Breast epithelium (tissue), 4 donors: Measurements from ENCODE around the gene BBOX1. TPM values are rescaled to one million over a fixed set of nuclear protein-coding genes. Genes with fewer than 3 reads are reported as not detected.
A peak's percentile ranks its signal among the peaks of the same experiment; 100 is the strongest.
"Not testable (repeated sequence)": the region's sequence is repeated elsewhere in the genome, so short reads cannot be mapped to it uniquely, and the experiment has no call there.

Experiments
- DNase-seq, 2 donors: peaks; one replicate each; pipeline ENCODE4 v3.0.0-alpha.2; 2019; ENCODE audit warnings: low spot score in 2 of 2
- H3K27ac ChIP-seq, 2 donors: fragments of 200-600 bp; sonication (generic) in 1 of 2; one replicate each; pipeline ENCODE4 v1.5.1; 2016 to 2019; ENCODE audit warnings: mild to moderate bottlenecking in 1 of 2
- H3K27me3 ChIP-seq, 2 donors: fragments of 200-600 bp; sonication (generic) in 1 of 2; one replicate each; pipeline versions ENCODE4 v1.5.1 to v1.6.0; 2017 to 2019; ENCODE audit warnings: control low read depth in 1 of 2, mild to moderate bottlenecking in 1 of 2
- H3K36me3 ChIP-seq: fragments of 200-600 bp; one replicate; pipeline ENCODE4 v1.5.1; 2019
- H3K4me1 ChIP-seq, 2 donors: fragments of 200-600 bp; sonication (generic); one replicate each; pipeline ENCODE4 v1.5.1; 2016 to 2019; ENCODE audit warnings: control low read depth in 1 of 2
- H3K4me3 ChIP-seq, 3 donors: fragments of 200-600 bp; sonication (generic); 1 replicate in 2 of 3; 2 replicates in 1 of 3; pipeline ENCODE4 v1.5.1; 2016 to 2019; ENCODE audit warnings: mild to moderate bottlenecking in 3 of 3, moderate library complexity in 2 of 3
- H3K9me3 ChIP-seq, 2 donors: fragments of 200-600 bp; sonication (generic) in 1 of 2; one replicate each; pipeline ENCODE4 v1.5.1; 2016 to 2019; ENCODE audit warnings: control low read depth in 1 of 2
- CTCF ChIP-seq, 3 donors: fragments of 450-650 bp; IDR thresholded peaks; one replicate each; pipeline ENCODE4 v1.5.1; 2016 to 2017; ENCODE audit warnings: antibody characterized with exemption in 3 of 3, mild to moderate bottlenecking in 3 of 3, moderate library complexity in 3 of 3
- POLR2A ChIP-seq: fragments of 450-650 bp; IDR thresholded peaks from one replicate; pipeline ENCODE4 v1.6.1; 2016; ENCODE audit warnings: antibody characterized with exemption, mild to moderate bottlenecking, moderate library complexity
- POLR2AphosphoS5 ChIP-seq, 3 donors: sonication (generic); formaldehyde crosslinking; IDR thresholded peaks; one replicate each; pipeline ENCODE4 v1.6.1; 2017; ENCODE audit warnings: antibody characterized with exemption in 3 of 3
- intact Hi-C: fragments of 100-400 bp; cut with DNase I; formaldehyde crosslinking; loops from one replicate; pipeline ENCODE4 v1.15.1; 2023; ENCODE audit warnings: low total_unique reads
- total RNA-seq, 3 donors: library from RNA; depleted of rRNA; stranded (reverse); fragments of >200 nt; gene quantifications; one replicate each; pipeline ENCODE4 v1.1.0, GENCODE V29; 2016

The BBOX1 gene
- total RNA-seq, 3 donors from 2014 or later: 14.4 to 61.0 TPM; not detected in 1

GRCh38 chr11:27087432-27087831, 46.8 kb downstream of the BBOX1 start:
- Histone ChIP-seq H3K4me3 (no peak overlapping the region), H3K27ac (no peak overlapping the region), H3K27me3 (no peaks in the 10 kb centered on the region), H3K36me3 (no peaks in the 10 kb centered on the region), H3K9me3 (peaks cover 0 to 5% of the 10 kb centered on the region in 2 donors), H3K4me1 (peaks cover 0 to 3% of the 10 kb centered on the region in 2 donors)
- intact Hi-C loops: no loop called here
- DNase-seq: no peak
- TF ChIP-seq POLR2AphosphoS5 (IDR thresholded peaks at IDR 0.05) (no peak), POLR2A (no peak), CTCF (IDR thresholded peaks at IDR 0.05) (no peak)

- DNase-seq: no peak
- Histone ChIP-seq H3K27me3 (no peaks in the 10 kb centered on the region), H3K4me3 (no peak overlapping the region), H3K9me3 (peaks cover 0 to 5% of the 10 kb centered on the region in 2 donors), H3K27ac (peak overlapping the region in 1 of 2 donors; percentile 11), H3K4me1 (peaks cover 0 to 3% of the 10 kb centered on the region in 2 donors), H3K36me3 (no peaks in the 10 kb centered on the region)
- no peak for TF ChIP-seq CTCF (IDR thresholded peaks at IDR 0.05)
- intact Hi-C loops: no loop called here
Measured at GRCh38 chr11:27088353-27088752, 47.7 kb downstream of the BBOX1 start.

DNA sequence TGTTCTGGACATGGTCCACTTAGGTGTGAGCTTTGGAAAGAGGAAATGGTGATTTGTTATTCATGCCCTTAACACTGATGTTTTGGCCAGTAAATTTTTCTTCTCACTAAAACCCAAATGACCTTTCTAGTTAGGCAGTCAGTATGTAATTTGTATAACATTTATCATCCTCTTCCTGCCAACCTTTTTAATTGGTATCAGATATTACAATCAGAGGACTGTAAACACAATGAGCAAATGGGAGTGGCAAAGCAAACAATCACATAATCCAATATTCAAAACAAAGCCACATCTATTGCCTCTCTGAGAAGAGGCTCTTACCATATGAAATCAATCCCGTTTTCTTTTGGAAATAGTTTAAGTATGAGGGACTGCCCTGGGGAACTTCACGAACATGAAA, 49.1 kb downstream of the BBOX1 start:
- no peaks in the 10 kb centered on the region for H3K36me3 ChIP-seq
- DNase-seq: no peak
- no peaks in the 10 kb centered on the region for H3K4me1 ChIP-seq
- intact Hi-C loops: no loop called here
- H3K9me3 ChIP-seq: peaks cover 0 to 5% of the 10 kb centered on the region in 2 donors
- no peak overlapping the region for H3K4me3 ChIP-seq
- no peaks in the 10 kb centered on the region for H3K27me3 ChIP-seq
- TF ChIP-seq POLR2A: no peak
- no peak for TF ChIP-seq POLR2AphosphoS5 (IDR thresholded peaks at IDR 0.05)
- TF ChIP-seq CTCF (IDR thresholded peaks at IDR 0.05): no peak
- H3K27ac ChIP-seq: no peak overlapping the region

- intact Hi-C loops, H3K4me3 ChIP-seq, H3K9me3 ChIP-seq, DNase-seq, H3K27ac ChIP-seq, H3K36me3 ChIP-seq, H3K4me1 ChIP-seq, H3K27me3 ChIP-seq: not testable (repeated sequence)
Measured at GRCh38 chr11:27090357-27090948, 49.8 kb downstream of the BBOX1 start.

DNA sequence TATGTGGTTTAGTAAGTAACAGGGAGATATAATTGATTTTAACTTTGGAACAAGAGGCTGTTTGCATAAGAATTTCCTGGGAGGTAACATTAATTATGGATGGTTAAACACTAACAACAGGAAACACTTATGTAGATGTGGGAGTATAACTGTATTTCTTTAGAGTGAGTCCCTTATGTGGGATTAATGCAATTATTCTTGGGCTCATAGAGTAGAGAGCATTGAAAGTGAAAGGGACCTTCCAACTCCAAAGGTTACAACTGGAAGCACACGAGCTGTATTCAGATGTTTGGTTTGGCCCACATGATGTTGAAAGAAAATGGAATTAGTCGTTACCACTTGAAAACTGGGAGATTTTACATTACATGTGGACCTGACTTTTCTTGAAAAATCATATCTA, 53.5 kb downstream of the BBOX1 start:
- Histone ChIP-seq H3K27ac (peak overlapping the region in 1 of 2 donors; percentile 18), H3K9me3 (peaks cover 0 to 5% of the 10 kb centered on the region in 2 donors), H3K4me3 (no peak overlapping the region), H3K4me1 (no peaks in the 10 kb centered on the region), H3K27me3 (no peaks in the 10 kb centered on the region), H3K36me3 (no peaks in the 10 kb centered on the region)
- TF ChIP-seq POLR2AphosphoS5 (IDR thresholded peaks at IDR 0.05) (no peak), POLR2A (no peak), CTCF (IDR thresholded peaks at IDR 0.05) (no peak)
- intact Hi-C loops: no loop called here
- no peak for DNase-seq

DNA sequence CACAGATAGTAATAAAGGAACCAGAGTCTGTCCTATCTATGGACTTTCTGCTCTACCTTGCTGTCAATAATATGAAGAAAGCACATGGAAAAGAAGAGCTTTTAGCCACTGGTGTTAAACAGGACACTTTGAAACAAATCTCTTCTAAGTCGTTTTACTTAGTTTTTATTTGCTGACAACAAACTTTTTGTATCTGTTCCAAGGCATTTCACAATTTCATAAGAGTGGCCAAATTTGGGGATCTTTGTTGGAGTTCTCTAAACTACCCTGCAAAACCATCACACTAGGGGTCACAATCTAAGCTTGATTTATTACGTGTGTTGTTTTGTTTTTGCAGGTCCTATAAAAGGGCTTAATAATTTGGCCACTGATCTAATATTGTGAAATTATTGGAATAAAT, 54.4 kb downstream of the BBOX1 start:
- TF ChIP-seq POLR2AphosphoS5 (IDR thresholded peaks at IDR 0.05) (peak in 1 of 3 donors; percentile 82), CTCF (IDR thresholded peaks at IDR 0.05) (no peak)
- H3K4me3 ChIP-seq: no peak overlapping the region
- H3K27ac ChIP-seq: peak overlapping the region in 1 of 2 donors; percentile 18
- no peaks in the 10 kb centered on the region for H3K4me1 ChIP-seq
- H3K27me3 ChIP-seq: no peaks in the 10 kb centered on the region
- intact Hi-C loops: no loop called here
- DNase-seq: no peak
- peaks cover 0 to 10% of the 10 kb centered on the region in 2 donors for H3K9me3 ChIP-seq
- H3K36me3 ChIP-seq: no peaks in the 10 kb centered on the region
